K562 (cell line): ENCODE measurements around the gene GEN1. TPM values are rescaled to one million over a fixed set of nuclear protein-coding genes. Genes with fewer than 3 reads are reported as not detected.

Experiments used
- ATAC-seq: fragments of 200-7000 bp; cut with Tn5 transposase; 3 replicates; pipeline ENCODE4 v1.9.1; 2020; ENCODE audit warnings: moderate library complexity
- BruUV-seq: library from RNA; stranded (reverse); fragments of 400-500 nt; replicated peaks from 2 replicates; lab custom pipeline; 2021; lab: Mats Ljungman, UMichigan
- CTCF ChIA-PET: fragments of 300-600 bp; formaldehyde crosslinking; extraction: SDS; loops from one replicate; lab custom pipeline; 2021; ENCODE audit warnings: low intra/inter-chr PET ratio; lab: Yijun Ruan, JAX
- POLR2A ChIA-PET: fragments of 300-600, 350-650 bp; sonication (Branson Sonifier 250); formaldehyde crosslinking; extraction: SDS; loops from one replicate; lab custom pipeline; 2021; ENCODE audit warnings: antibody characterized with exemption, inconsistent platforms; lab: Yijun Ruan, JAX
- DNase-seq, 4 experiments: peaks; one replicate each; pipeline versions ENCODE4 v3.0.0 to v3.0.0-alpha.2; 2011 to 2018; ENCODE audit warnings: low spot score in 3 of 4, mixed read lengths in 3 of 4; ENCODE audit errors: extremely low read depth in 1 of 4
- FAIRE-seq: peaks from 2 replicates; lab custom pipeline; 2011; peaks lifted over from hg19 to GRCh38; lab: Jason Lieb, UNC
- H2AFZ ChIP-seq: 2 replicates; pipeline ENCODE4 v1.6.0; 2011; ENCODE audit warnings: low read depth, low read length, control low read depth, inconsistent platforms
- H3K27ac ChIP-seq: fragments of 200-600 bp; 3 replicates; pipeline ENCODE4 v1.8.0; 2011; ENCODE audit warnings: low read depth, mild to moderate bottlenecking, control low read depth, inconsistent platforms, low read length, moderate library complexity, mixed read lengths; ENCODE audit errors: extremely low read depth
- H3K27me3 ChIP-seq, 2 experiments: fragments of 300-600 bp in 1 of 2; 2 replicates in 1 of 2; 3 replicates in 1 of 2; pipeline versions ENCODE4 v1.6.0 to v1.8.0; 2011; ENCODE audit warnings: inconsistent platforms in 2 of 2, low read length in 2 of 2, mild to moderate bottlenecking in 1 of 2, mixed read lengths in 1 of 2, moderate library complexity in 1 of 2; ENCODE audit not compliant: control insufficient read depth in 2 of 2, insufficient read depth in 2 of 2
- H3K36me3 ChIP-seq: fragments of 300-600 bp; 3 replicates; pipeline ENCODE4 v1.8.0; 2011; ENCODE audit warnings: mild to moderate bottlenecking, low read length, inconsistent platforms; ENCODE audit not compliant: control insufficient read depth, insufficient read depth
- H3K4me1 ChIP-seq, 2 experiments: fragments of 200-600 bp in 1 of 2; replicated peaks in 1 of 2; 2 replicates in 1 of 2; 3 replicates in 1 of 2; pipeline versions ENCODE4 v1.5.1 to v1.8.0; 2011; ENCODE audit warnings: inconsistent platforms in 2 of 2, low read length in 2 of 2, mild to moderate bottlenecking in 1 of 2, mixed read lengths in 1 of 2, moderate library complexity in 1 of 2; ENCODE audit not compliant: control insufficient read depth in 2 of 2, insufficient read depth in 2 of 2
- H3K4me2 ChIP-seq: 2 replicates; pipeline ENCODE4 v1.6.1; 2011; ENCODE audit warnings: low read length, control low read depth, inconsistent platforms, mixed read lengths; ENCODE audit not compliant: insufficient read depth
- H3K4me3 ChIP-seq: fragments of 200-600 bp; sonication (generic), shearing (Covaris generic); 2 replicates; pipeline ENCODE4 v1.5.1; 2016; ENCODE audit warnings: control low read depth, inconsistent platforms
- H3K79me2 ChIP-seq: fragments of 200-600 bp; 3 replicates; pipeline ENCODE4 v1.8.0; 2011; ENCODE audit warnings: low read length, inconsistent platforms; ENCODE audit not compliant: control insufficient read depth, insufficient read depth
- H3K9ac ChIP-seq, 2 experiments: 2 replicates each; pipeline versions ENCODE4 v1.6.0 to v1.6.1; 2011; ENCODE audit warnings: low read depth in 2 of 2, low read length in 2 of 2, control low read depth in 1 of 2, inconsistent platforms in 1 of 2, mild to moderate bottlenecking in 1 of 2, mixed read lengths in 1 of 2; ENCODE audit not compliant: insufficient read depth in 1 of 2
- H3K9me1 ChIP-seq: one replicate; pipeline ENCODE4 v1.6.0; 2011; ENCODE audit warnings: inconsistent platforms, mild to moderate bottlenecking, low read length, moderate library complexity; ENCODE audit not compliant: control insufficient read depth, insufficient read depth
- H3K9me3 ChIP-seq: replicated peaks from 2 replicates; pipeline ENCODE4 v1.5.1; 2011; ENCODE audit warnings: low read depth, low read length, inconsistent platforms; ENCODE audit not compliant: control insufficient read depth, insufficient read depth
- H4K20me1 ChIP-seq: replicated peaks from 2 replicates; pipeline ENCODE4 v1.6.1; 2011; ENCODE audit warnings: low read length, inconsistent platforms, mixed read lengths; ENCODE audit not compliant: control insufficient read depth, insufficient read depth
- CBFA2T3 ChIP-seq: fragments of 450-650 bp; IDR thresholded peaks from 2 replicates; pipeline ENCODE4 v1.6.1; 2017
- CREM ChIP-seq: IDR thresholded peaks from 2 replicates; pipeline ENCODE4 v1.6.1; 2014; ENCODE audit warnings: antibody characterized with exemption, low read depth
- CXXC5 ChIP-seq: fragments of 250-450 bp; sonication (Bioruptor Pico); IDR thresholded peaks from 2 replicates; pipeline ENCODE4 v1.8.0; 2022; ENCODE audit warnings: inconsistent platforms, mild to moderate bottlenecking, moderate library complexity
- E2F5 ChIP-seq: sonication (generic); formaldehyde crosslinking; IDR thresholded peaks from 2 replicates; pipeline ENCODE4 v1.8.0; 2022; ENCODE audit warnings: mild to moderate bottlenecking, missing genetic modification reagents
- HMBOX1 ChIP-seq: sonication (generic); IDR thresholded peaks from 2 replicates; pipeline ENCODE4 v1.6.1; 2016
- MEIS2 ChIP-seq: fragments of 450-650 bp; IDR thresholded peaks from 2 replicates; pipeline ENCODE4 v1.6.1; 2014; ENCODE audit warnings: mild to moderate bottlenecking; ENCODE audit not compliant: partially characterized antibody
- NCOR1 ChIP-seq: fragments of 450-650 bp; IDR thresholded peaks from 2 replicates; pipeline ENCODE4 v1.6.1; 2016; ENCODE audit warnings: mild to moderate bottlenecking, moderate library complexity
- NFE2 ChIP-seq: IDR thresholded peaks from 2 replicates; pipeline ENCODE4 v1.6.1; 2014; ENCODE audit warnings: antibody characterized with exemption, low read depth
- SIN3B ChIP-seq: fragments of 450-650 bp; IDR thresholded peaks from 2 replicates; pipeline ENCODE4 v1.6.1; 2017; ENCODE audit warnings: low read depth, mild to moderate bottlenecking, moderate library complexity
- SMARCA4 ChIP-seq: fragments of 450-650 bp; IDR thresholded peaks from 2 replicates; pipeline ENCODE4 v1.6.1; 2016
- SNRNP70 ChIP-seq: fragments of 200-400 bp; formaldehyde crosslinking; optimal IDR thresholded peaks from 2 replicates; pipeline ENCODE3; 2017; ENCODE audit warnings: low read depth, low read length
- TCF3 ChIP-seq: sonication (generic); formaldehyde crosslinking; IDR thresholded peaks from 2 replicates; pipeline ENCODE4 v1.4.0; 2020; ENCODE audit warnings: mild to moderate bottlenecking, missing genetic modification reagents
- ZKSCAN8 ChIP-seq: fragments of 200-800 bp; sonication (Bioruptor generic); IDR thresholded peaks from 2 replicates; pipeline ENCODE4 v1.6.1; 2016; ENCODE audit warnings: missing genetic modification characterization, missing compliant biosample characterization
- WGBS: fragments of 100-300 bp; shearing (Covaris generic); methylation state at CpG from one replicate; pipeline ENCODE4 v1.1.6; 2016; ENCODE audit warnings: low coverage, mixed read lengths; ENCODE audit not compliant: insufficient coverage; ENCODE audit errors: missing lambda C conversion rate; 5-methylcytosine and 5-hydroxymethylcytosine counted together
- in situ Hi-C: fragments of 300-500 bp; cut with MboI; formaldehyde crosslinking; loops from 4 replicates; pipeline ENCODE4 v1.15.0; 2018; ENCODE audit warnings: inconsistent platforms, mixed read lengths
- intact Hi-C: fragments of 100-400 bp; cut with micrococcal nuclease; formaldehyde crosslinking; loops from 2 replicates; pipeline ENCODE4 v1.14.2; 2022
- polyA plus RNA-seq, 8 experiments: library from polyadenylated mRNA; depleted of rRNA in 4 of 8; stranded (reverse) in 5 of 8; unstranded in 3 of 8; fragments of >200 nt; fragmentation: Nextera tagmentation in 2 of 8; fragmentation: Illumina TruSeq in 1 of 8; extraction: Ambion mirVana in 2 of 8; extraction: Trizol in 1 of 8; gene quantifications; 2 replicates each; pipeline versions ENCODE4 v1.2.1 to v1.2.3, GENCODE V29; 2011 to 2014; ENCODE audit warnings: inconsistent platforms in 1 of 8, missing spikeins in 1 of 8
- total RNA-seq, 7 experiments: library from RNA; depleted of rRNA in 6 of 7; stranded (reverse); fragments of >200 nt in 6 of 7; fragmentation: Illumina TruSeq in 2 of 7; extraction: Trizol in 2 of 7; gene quantifications; 2 replicates each; pipeline versions ENCODE4 v1.2.1 to v1.2.3, GENCODE V29; 2011 to 2021; ENCODE audit warnings: low replicate concordance in 1 of 7

The GEN1 gene
- total and polyA plus RNA-seq, 9 of the 15 experiments (the other 6 are each of a cell fraction or from before 2014, with no cell fraction given) = 8.6 to 39.7 (median 24.5) TPM

GRCh38 chr2:17709897-17710296, 44.0 kb upstream of the GEN1 start:
- FAIRE-seq (peak; percentile 37), ATAC-seq (peak; percentile 60), DNase-seq (peak in 2 of 4 experiments; percentile 11 to 31)
- H3K79me2 ChIP-seq = no peaks in the 10 kb centered on the region; the same call in 2 of the 3 replicates
- H3K9me3 ChIP-seq = no peaks in the 10 kb centered on the region
- H3K4me2 ChIP-seq = peak overlapping the region; percentile 10; the same call in 1 of the 2 replicates
- intact Hi-C loops = no loop called here
- peak; percentile 63; the same call in 1 of the 2 replicates for TF ChIP-seq NFE2
- TF ChIP-seq CBFA2T3 = peak; percentile 12; the same call in 1 of the 2 replicates
- no peak for TF ChIP-seq SIN3B
- H3K27me3 ChIP-seq = no peaks in the 10 kb centered on the region
- H3K36me3 ChIP-seq = peaks cover 90% of the 10 kb centered on the region
- 0 out of 2 replicates have a peak, but pooled peaks cover 6% of the 10 kb centered on the region for H4K20me1 ChIP-seq
- in situ Hi-C loops = no loop called here
- WGBS = 62% methylated on average over 2 of the region's 2 CpGs
- peak overlapping the region; percentile 38; the same call in 1 of the 3 replicates for H3K27ac ChIP-seq
- peaks cover 2% of the 10 kb centered on the region for H3K9me1 ChIP-seq
- H3K9ac ChIP-seq = no peak overlapping the region; a peak in 1 of 4 replicates
- ChIA-PET CTCF (no interaction called here), POLR2A (no interaction called here)
- H3K4me1 ChIP-seq = peaks cover 10 to 22% of the 10 kb centered on the region in 2 experiments
- no TSS peak for BruUV-seq
- no peak overlapping the region for H3K4me3 ChIP-seq
- H2AFZ ChIP-seq = no peak overlapping the region

GRCh38 chr2:17710547-17711248, 43.2 kb upstream of the GEN1 start:
- Histone ChIP-seq H3K27ac (peak overlapping the region; percentile 61), H3K9me3 (no peaks in the 10 kb centered on the region), H3K4me3 (no peak overlapping the region), H3K9ac (peak overlapping the region in 1 of 2 experiments; percentile 5; a peak in 1 of 4 replicates), H4K20me1 (0 out of 2 replicates have a peak, but pooled peaks cover 6% of the 10 kb centered on the region), H2AFZ (peak overlapping the region; percentile 12; the same call in 1 of the 2 replicates), H3K4me2 (peak overlapping the region; percentile 26; the same call in 1 of the 2 replicates), H3K4me1 (peaks cover 10 to 22% of the 10 kb centered on the region in 2 experiments), H3K27me3 (no peaks in the 10 kb centered on the region), H3K9me1 (peaks cover 2% of the 10 kb centered on the region), H3K36me3 (peaks cover 90% of the 10 kb centered on the region), H3K79me2 (no peaks in the 10 kb centered on the region; the same call in 2 of the 3 replicates)
- in situ Hi-C loops = no loop called here
- intact Hi-C loops = no loop called here
- ATAC-seq = peak; percentile 89
- DNase-seq = peak in 2 of 4 experiments; percentile 49 to 61
- WGBS = 23% methylated on average over 9 of the region's 9 CpGs
- ChIA-PET CTCF (no interaction called here), POLR2A (interaction anchor here (0.7 to 1.2 kb wide), 2 partner anchors 8 to 13 kb away, joined by 3 read pairs; no protein-coding TSS in a partner anchor)
- peak; percentile 81 for FAIRE-seq
- BruUV-seq = no TSS peak
- TF ChIP-seq CREM (0 out of 2 replicates have a peak, but pooled peaks have one; percentile 29), E2F5 (CRISPR knock-in tag) (no peak), ZKSCAN8 (CRISPR knock-in tag) (no peak), HMBOX1 (peak; percentile 44; the same call in 1 of the 2 replicates), MEIS2 (peak; percentile 56), SNRNP70 (no peak), TCF3 (CRISPR knock-in tag) (0 out of 2 replicates have a peak, but pooled peaks have one; percentile 4), CXXC5 (peak; percentile 43; the same call in 1 of the 2 replicates), SMARCA4 (peak; percentile 32; the same call in 1 of the 2 replicates), NCOR1 (peak; percentile 26; the same call in 1 of the 2 replicates)
